NCI-H2107 (cell line): Measurements from ENCODE around the gene STK24.

Source experiments
- DNase-seq: peaks from one replicate; lab custom pipeline; 2025; lab: John Stamatoyannopoulos, UW

STK24 gene

GRCh38 chr13:98489446-98490194, 87.3 kb downstream of the STK24 start:
- no peak for DNase-seq

GRCh38 chr13:98488736-98489135, 88.2 kb downstream of the STK24 start:
- no peak for DNase-seq

- DNase-seq, result no peak
These were observed 89.4 kb downstream of the STK24 start for GRCh38 chr13:98487522-98487921.

GRCh38 chr13:98487016-98487415, 89.9 kb downstream of the STK24 start:
- no peak for DNase-seq

GRCh38 chr13:98486412-98486811, 90.5 kb downstream of the STK24 start:
- no peak for DNase-seq

GRCh38 chr13:98485561-98485960, 91.3 kb downstream of the STK24 start:
- no peak for DNase-seq

- peak; percentile 29 for DNase-seq
These were observed 92.4 kb downstream of the STK24 start for GRCh38 chr13:98484289-98485219.

GRCh38 chr13:98483601-98484288, 93.2 kb downstream of the STK24 start:
- DNase-seq, result no peak

- no peak for DNase-seq
These were observed 94.1 kb downstream of the STK24 start for GRCh38 chr13:98482476-98483444.

GRCh38 chr13:98480915-98481877, 95.7 kb downstream of the STK24 start:
- DNase-seq, result no peak

- no peak for DNase-seq
These were observed 97.4 kb downstream of the STK24 start for GRCh38 chr13:98479496-98480003.

GRCh38 chr13:98478189-98479129, 98.4 kb downstream of the STK24 start:
- no peak for DNase-seq

- DNase-seq, result no peak
These were observed 100.4 kb downstream of the STK24 start for GRCh38 chr13:98476538-98476966.

- DNase-seq, result no peak
These were observed 100.8 kb downstream of the STK24 start for GRCh38 chr13:98476106-98476505.

GRCh38 chr13:98475522-98475921, 101.4 kb downstream of the STK24 start:
- DNase-seq, result no peak

GRCh38 chr13:98474761-98475160, 102.1 kb downstream of the STK24 start:
- no peak for DNase-seq

- no peak for DNase-seq
These were observed 102.6 kb downstream of the STK24 start for GRCh38 chr13:98474292-98474691.

- no peak for DNase-seq
These were observed 103.1 kb downstream of the STK24 start for GRCh38 chr13:98473788-98474144.
